GM23248 (cell line): ENCODE data around the gene MYO5B.

Experiments
- EZH2 ChIP-seq: fragments of 200-600 bp; sonication (generic); IDR thresholded peaks from 2 replicates; pipeline ENCODE4 v1.6.1; 2018; ENCODE audit warnings: antibody characterized with exemption, mild to moderate bottlenecking; ENCODE audit not compliant: insufficient read depth, poor library complexity, severe bottlenecking
- EZH2phosphoT487 ChIP-seq: fragments of 200-600 bp; sonication (generic); IDR thresholded peaks from 2 replicates; pipeline ENCODE4 v1.6.1; 2018; ENCODE audit warnings: antibody characterized with exemption, moderate library complexity, mild to moderate bottlenecking, low read depth; ENCODE audit not compliant: insufficient read depth

GRCh38 chr18:50030146-50030545 lies 164.8 kb downstream of the MYO5B start:
- TF ChIP-seq EZH2 (no peak), EZH2phosphoT487 (no peak)
